ENCODE measurements around the gene CALML3.

GRCh38 chr10:5557799-5558771 is 33.3 kb downstream of the CALML3 start:
- TF ChIP-seq POLR2A (IDR thresholded peaks at IDR 0.05; ENCODE audit: low read depth, low read length) (no peak), JUN (IDR thresholded peaks at IDR 0.05; ENCODE audit: borderline replicate concordance, insufficient read depth, insufficient read length, low read depth) (no peak), EZH2 (IDR thresholded peaks at IDR 0.05; ENCODE audit: borderline replicate concordance, low read depth, low read length, severe bottlenecking) (no peak), POLR2AphosphoS5 (IDR thresholded peaks at IDR 0.05; ENCODE audit: insufficient read depth, low read depth, low read length) (no peak)
- TF ChIP-seq, protein P1, sequence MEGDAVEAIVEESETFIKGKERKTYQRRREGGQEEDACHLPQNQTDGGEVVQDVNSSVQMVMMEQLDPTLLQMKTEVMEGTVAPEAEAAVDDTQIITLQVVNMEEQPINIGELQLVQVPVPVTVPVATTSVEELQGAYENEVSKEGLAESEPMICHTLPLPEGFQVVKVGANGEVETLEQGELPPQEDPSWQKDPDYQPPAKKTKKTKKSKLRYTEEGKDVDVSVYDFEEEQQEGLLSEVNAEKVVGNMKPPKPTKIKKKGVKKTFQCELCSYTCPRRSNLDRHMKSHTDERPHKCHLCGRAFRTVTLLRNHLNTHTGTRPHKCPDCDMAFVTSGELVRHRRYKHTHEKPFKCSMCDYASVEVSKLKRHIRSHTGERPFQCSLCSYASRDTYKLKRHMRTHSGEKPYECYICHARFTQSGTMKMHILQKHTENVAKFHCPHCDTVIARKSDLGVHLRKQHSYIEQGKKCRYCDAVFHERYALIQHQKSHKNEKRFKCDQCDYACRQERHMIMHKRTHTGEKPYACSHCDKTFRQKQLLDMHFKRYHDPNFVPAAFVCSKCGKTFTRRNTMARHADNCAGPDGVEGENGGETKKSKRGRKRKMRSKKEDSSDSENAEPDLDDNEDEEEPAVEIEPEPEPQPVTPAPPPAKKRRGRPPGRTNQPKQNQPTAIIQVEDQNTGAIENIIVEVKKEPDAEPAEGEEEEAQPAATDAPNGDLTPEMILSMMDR (IDR thresholded peaks at IDR 0.05; ENCODE audit: extremely low read depth in 1 of 2, insufficient read depth in 1 of 2, low read depth in 1 of 2, low read length in 2 of 2) = no peak
